Brain microvascular endothelial cell (primary cell): ENCODE measurements around the gene FNBP1.
"Not testable (repeated sequence)": the region's sequence is repeated elsewhere in the genome, so short reads cannot be mapped to it uniquely, and the experiment has no call there.

Experiments used
- DNase-seq: peaks from one replicate; pipeline ENCODE4 v3.0.0-alpha.2; 2020
- H3K27ac ChIP-seq: fragments of 250-450 bp; sonication (Bioruptor Pico); 2 replicates; pipeline ENCODE4 v1.5.1; 2020; ENCODE audit warnings: mild to moderate bottlenecking, moderate library complexity
- H3K27me3 ChIP-seq: fragments of 250-450 bp; sonication (Bioruptor Pico); replicated peaks from 2 replicates; pipeline ENCODE4 v1.5.1; 2020; ENCODE audit warnings: mild to moderate bottlenecking
- H3K36me3 ChIP-seq: fragments of 250-450 bp; sonication (Bioruptor Pico); replicated peaks from 2 replicates; pipeline ENCODE4 v1.5.1; 2020; ENCODE audit warnings: mild to moderate bottlenecking
- H3K4me3 ChIP-seq: 2 replicates; pipeline ENCODE4 v1.5.1; 2011; ENCODE audit warnings: low read depth, mild to moderate bottlenecking, control low read depth, low read length, moderate library complexity
- in situ Hi-C: cut with HindIII; loops from 2 replicates; pipeline ENCODE4 v1.10.0; 2017; ENCODE audit warnings: low sequenced_read_pairs, low pct_ligation_motif_present
- TF ChIP-seq, protein P1 (sequence below): IDR thresholded peaks from 2 replicates; pipeline ENCODE4 v1.5.1; 2011; ENCODE audit warnings: low read depth, mild to moderate bottlenecking, moderate library complexity, low read length, control low read depth, inconsistent platforms; ENCODE audit errors: missing control alignments

Gene FNBP1

DNA sequence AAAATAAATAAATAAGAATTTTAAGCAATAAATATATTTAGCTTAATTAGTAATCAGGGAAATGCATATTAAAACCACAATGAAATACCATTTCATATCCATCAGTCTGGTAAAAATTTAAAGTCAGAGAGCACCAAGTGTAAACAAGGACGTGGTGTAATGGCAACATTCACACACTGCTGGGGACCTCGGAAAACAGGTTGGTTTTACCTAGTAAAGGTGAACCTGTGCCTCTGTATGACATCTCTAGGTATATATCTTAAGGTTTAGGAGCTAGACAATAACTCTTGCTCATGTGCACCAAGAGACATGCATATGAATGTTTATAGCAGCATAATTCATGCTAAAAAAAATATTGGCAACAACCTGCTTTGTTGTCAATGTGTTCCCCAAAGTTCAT lies 29.7 kb downstream of the FNBP1 start:
- no peak overlapping the region for H3K27ac ChIP-seq
- no peak overlapping the region for H3K4me3 ChIP-seq
- in situ Hi-C loops, result no loop called here
- H3K27me3 ChIP-seq, result no peaks in the 10 kb centered on the region
- TF ChIP-seq, protein P1, sequence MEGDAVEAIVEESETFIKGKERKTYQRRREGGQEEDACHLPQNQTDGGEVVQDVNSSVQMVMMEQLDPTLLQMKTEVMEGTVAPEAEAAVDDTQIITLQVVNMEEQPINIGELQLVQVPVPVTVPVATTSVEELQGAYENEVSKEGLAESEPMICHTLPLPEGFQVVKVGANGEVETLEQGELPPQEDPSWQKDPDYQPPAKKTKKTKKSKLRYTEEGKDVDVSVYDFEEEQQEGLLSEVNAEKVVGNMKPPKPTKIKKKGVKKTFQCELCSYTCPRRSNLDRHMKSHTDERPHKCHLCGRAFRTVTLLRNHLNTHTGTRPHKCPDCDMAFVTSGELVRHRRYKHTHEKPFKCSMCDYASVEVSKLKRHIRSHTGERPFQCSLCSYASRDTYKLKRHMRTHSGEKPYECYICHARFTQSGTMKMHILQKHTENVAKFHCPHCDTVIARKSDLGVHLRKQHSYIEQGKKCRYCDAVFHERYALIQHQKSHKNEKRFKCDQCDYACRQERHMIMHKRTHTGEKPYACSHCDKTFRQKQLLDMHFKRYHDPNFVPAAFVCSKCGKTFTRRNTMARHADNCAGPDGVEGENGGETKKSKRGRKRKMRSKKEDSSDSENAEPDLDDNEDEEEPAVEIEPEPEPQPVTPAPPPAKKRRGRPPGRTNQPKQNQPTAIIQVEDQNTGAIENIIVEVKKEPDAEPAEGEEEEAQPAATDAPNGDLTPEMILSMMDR, result no peak
- no peaks in the 10 kb centered on the region for H3K36me3 ChIP-seq
- no peak for DNase-seq

DNA sequence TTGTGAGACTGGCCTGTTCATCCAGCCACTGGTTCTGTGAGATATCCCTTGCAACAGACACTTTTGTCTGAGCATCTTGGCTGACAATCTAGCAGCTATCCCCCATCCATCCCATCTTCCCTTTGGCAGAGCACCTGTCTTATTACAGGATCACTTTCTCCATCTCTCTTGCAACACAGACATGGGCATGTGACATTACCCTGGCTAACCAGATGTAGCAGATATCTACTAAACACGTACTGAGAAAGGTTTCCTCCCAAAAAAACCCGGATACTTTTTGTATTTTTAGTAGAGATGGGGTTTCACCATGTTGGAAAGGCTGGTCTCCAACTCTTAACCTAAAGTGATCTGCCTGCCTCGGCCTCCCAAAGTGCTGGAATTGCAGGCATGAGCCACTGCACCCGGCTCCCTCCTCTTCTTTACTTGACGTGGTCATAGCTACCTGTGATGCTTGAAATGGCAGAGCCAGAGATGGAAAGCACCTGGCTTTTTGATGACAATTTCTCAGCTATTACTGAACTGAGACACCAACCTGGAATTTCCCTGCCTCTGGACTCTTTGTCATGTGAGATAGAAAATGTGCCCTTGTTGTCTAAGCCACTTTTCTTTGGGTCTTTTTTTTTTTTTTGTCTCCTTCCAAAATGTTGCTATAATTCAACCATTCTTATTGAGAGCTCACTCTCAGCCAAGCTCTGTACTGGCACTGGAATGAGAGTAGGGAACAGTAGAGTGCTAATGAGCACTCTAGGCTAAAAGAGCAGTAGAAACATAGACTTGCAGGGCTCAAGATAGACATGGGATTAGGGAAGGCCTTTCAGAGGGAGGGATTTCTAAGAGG lies 32.6 kb downstream of the FNBP1 start:
- TF ChIP-seq, protein P1, result no peak
- Histone ChIP-seq H3K36me3 (no peaks in the 10 kb centered on the region), H3K27ac (no peak overlapping the region), H3K27me3 (no peaks in the 10 kb centered on the region), H3K4me3 (no peak overlapping the region)
- DNase-seq, result no peak
- in situ Hi-C loops, result no loop called here

DNA sequence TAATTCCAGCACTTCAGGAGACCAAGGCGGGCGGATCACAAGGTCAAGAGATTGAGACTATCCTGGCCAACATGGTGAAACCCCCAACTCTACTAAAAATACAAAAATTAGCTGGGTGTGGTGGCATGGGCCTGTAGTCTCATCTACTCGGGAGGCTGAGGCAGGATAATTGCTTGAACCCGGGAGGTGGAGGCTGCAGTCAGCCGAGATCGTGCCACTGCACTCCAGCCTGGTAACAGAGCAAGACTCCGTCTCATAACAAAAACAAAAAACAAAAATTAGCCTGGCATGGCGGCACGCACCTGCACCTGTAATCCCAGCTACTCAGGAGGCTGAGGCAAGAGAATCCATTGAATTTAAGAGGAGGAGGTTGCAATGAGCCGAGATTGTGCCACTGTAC lies 33.4 kb downstream of the FNBP1 start:
- DNase-seq, H3K27me3 ChIP-seq, H3K27ac ChIP-seq, in situ Hi-C loops, H3K36me3 ChIP-seq, H3K4me3 ChIP-seq: not testable (repeated sequence)

DNA sequence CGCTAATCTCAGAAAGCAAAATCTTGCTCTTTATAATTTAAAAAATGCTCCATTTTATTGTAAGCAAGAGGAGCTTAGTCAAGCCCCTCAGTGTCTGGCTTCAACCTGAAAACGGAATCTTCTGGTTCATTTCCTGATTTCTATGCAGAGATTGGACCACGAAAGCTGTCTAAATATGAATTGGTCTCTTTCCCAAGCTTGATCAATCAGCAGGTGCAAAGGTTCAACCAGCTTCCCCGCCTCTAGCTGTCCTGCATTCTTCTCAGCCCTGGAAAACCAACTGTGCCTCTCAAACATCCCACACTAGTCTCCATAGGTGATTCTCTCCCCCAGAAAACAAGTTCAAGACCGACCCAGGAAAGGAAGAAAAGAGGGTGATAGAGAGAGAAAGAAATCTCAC lies 34.5 kb downstream of the FNBP1 start:
- in situ Hi-C loops, result no loop called here
- no peaks in the 10 kb centered on the region for H3K27me3 ChIP-seq

DNA sequence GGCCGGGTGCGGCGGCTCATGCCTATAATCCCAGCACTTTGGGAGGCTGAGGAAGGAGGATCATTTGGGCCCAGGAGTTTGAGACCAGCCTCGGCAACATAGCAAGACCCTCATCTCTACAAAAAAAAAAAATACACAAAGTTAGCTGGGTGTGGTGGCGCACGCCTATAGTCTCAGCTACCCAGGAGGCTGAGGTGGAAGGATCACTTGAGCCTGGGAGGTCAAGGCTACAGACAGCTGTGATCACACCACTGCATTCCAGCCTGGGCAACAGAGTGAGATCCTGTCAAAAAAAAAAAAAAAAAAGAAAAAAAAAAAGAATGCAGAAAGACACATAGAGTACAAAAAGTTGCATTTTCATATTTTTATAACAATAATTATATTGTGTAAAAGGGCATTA lies 36.0 kb downstream of the FNBP1 start:
- H3K4me3 ChIP-seq, H3K36me3 ChIP-seq, H3K27me3 ChIP-seq, H3K27ac ChIP-seq, DNase-seq, in situ Hi-C loops: not testable (repeated sequence)

More for the DNA sequence above, 34.5 kb downstream of the FNBP1 start:
- no peak for DNase-seq
- H3K27ac ChIP-seq, result no peak overlapping the region
- H3K4me3 ChIP-seq, result no peak overlapping the region
- TF ChIP-seq, protein P1, result no peak
- no peaks in the 10 kb centered on the region for H3K36me3 ChIP-seq

DNA sequence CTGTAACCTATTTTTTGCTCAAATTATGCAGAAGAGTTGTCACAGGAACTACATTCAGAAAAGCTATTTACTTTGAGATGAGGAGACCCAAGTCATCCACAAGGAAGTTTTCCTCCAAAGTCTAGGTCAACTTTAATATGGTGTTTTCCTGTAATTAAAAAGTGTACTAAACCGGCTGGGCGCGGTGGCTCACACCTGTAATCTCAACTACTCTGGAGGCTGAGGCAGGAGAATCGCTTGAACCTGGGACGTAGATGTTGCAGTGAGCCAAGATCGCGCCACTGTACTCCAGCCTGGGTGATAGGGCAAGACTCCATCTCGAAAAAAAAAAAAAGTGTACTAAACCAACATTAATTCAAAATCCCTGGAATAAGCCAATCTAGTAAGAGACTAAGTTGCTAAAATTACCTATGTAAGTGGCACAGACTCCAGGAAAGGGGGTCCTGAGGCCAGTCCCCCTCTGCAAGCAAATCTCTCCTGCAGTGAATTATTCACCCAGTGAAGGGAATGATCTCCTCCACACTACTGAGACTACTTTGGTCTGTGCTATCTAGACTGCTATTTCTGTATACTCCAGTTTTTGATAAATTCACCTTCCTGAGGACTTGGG lies 38.9 kb downstream of the FNBP1 start:
- TF ChIP-seq, protein P1, result no peak
- Histone ChIP-seq H3K27me3 (no peaks in the 10 kb centered on the region), H3K4me3 (no peak overlapping the region), H3K36me3 (no peaks in the 10 kb centered on the region), H3K27ac (no peak overlapping the region)
- in situ Hi-C loops, result no loop called here
- no peak for DNase-seq
